Activated CD4-positive, alpha-beta T cell treated with anti-CD3 and anti-CD28 coated beads, Interleukin-2, amount 10 ng/mL, durations not matched to agents 7 days and 5 days (primary cell): ENCODE data around the gene YBX2. TPM values are rescaled to one million over a fixed set of nuclear protein-coding genes. Genes with fewer than 3 reads are reported as not detected.
A peak's percentile ranks its signal among the peaks of the same experiment; 100 is the strongest.
"Not testable (repeated sequence)": the region's sequence is repeated elsewhere in the genome, so short reads cannot be mapped to it uniquely, and the experiment has no call there.

Experiments used
- CTCF ChIA-PET: fragments of 350-600 bp; sonication (Branson Sonifier 250); formaldehyde crosslinking; loops from one replicate; lab custom pipeline; 2021; ENCODE audit warnings: antibody characterized with exemption; lab: Charles Lee
- POLR2A ChIA-PET: fragments of 350-600 bp; sonication (Branson Sonifier 250); formaldehyde crosslinking; loops from one replicate; lab custom pipeline; 2021; ENCODE audit warnings: antibody characterized with exemption; lab: Charles Lee
- DNase-seq: peaks from one replicate; pipeline ENCODE4 v3.0.0-alpha.2; 2020
- H3K27ac Mint-ChIP-seq: one replicate; pipeline ENCODE4 v1.8.0; 2021; ENCODE audit warnings: mild to moderate bottlenecking, moderate library complexity, mixed read lengths
- H3K27me3 Mint-ChIP-seq: one replicate; pipeline ENCODE4 v1.8.0; 2021; ENCODE audit warnings: mixed read lengths
- H3K36me3 Mint-ChIP-seq: one replicate; pipeline ENCODE4 v1.8.0; 2021; ENCODE audit warnings: low read depth, mixed read lengths
- H3K4me1 Mint-ChIP-seq: one replicate; pipeline ENCODE4 v1.8.0; 2021; ENCODE audit warnings: mixed read lengths
- H3K4me3 Mint-ChIP-seq: one replicate; pipeline ENCODE4 v1.8.0; 2021; ENCODE audit warnings: mild to moderate bottlenecking, moderate library complexity, mixed read lengths
- H3K9me3 Mint-ChIP-seq: one replicate; pipeline ENCODE4 v1.8.0; 2021; ENCODE audit warnings: mixed read lengths
- total RNA-seq, 2 experiments: library from RNA; stranded (reverse); gene quantifications; one replicate each; pipeline ENCODE4 v1.2.3, GENCODE V29; 2021

YBX2 gene
- total RNA-seq, 2 experiments from 2014 or later: 0.55 to 0.83 TPM

- H3K9me3 Mint-ChIP-seq: no peaks in the 10 kb centered on the region
- H3K27me3 Mint-ChIP-seq: no peaks in the 10 kb centered on the region
- H3K4me1 Mint-ChIP-seq: peaks cover 40% of the 10 kb centered on the region
- DNase-seq: no peak
- H3K27ac Mint-ChIP-seq: no peak overlapping the region
- POLR2A ChIA-PET: no interaction called here
- peaks cover 30% of the 10 kb centered on the region for H3K36me3 Mint-ChIP-seq
- no peak overlapping the region for H3K4me3 Mint-ChIP-seq
- CTCF ChIA-PET: interaction anchor here (0.6 kb wide), 2 partner anchors 10 to 375 kb away, joined by 3 read pairs; no protein-coding TSS in a partner anchor
Measured at GRCh38 chr17:7246779-7247178, 47.7 kb downstream of the YBX2 start.

DNA sequence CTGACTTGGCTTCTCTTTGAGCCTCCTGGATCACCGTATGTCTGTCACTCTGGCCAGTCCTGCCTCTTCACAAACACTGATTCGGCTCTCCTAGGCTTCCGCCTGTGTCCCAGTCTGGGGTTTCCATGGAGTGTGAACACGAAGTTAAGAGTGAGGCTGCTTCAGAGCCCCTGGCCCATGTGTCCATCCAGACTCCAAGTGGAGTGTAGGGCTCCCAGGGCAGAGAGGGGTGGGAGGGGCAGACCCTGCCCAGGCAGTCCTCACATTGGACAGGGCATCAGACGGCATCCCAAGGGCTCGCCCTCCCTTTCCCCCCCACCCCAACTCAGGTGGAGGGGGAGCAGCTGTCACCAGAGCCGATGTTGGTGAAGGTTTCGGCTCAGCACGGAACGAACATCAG lies 50.6 kb downstream of the YBX2 start:
- DNase-seq, H3K27ac Mint-ChIP-seq, H3K27me3 Mint-ChIP-seq, H3K9me3 Mint-ChIP-seq: not testable (repeated sequence)
- peak overlapping the region; percentile 87 for H3K4me3 Mint-ChIP-seq
- peaks cover 46% of the 10 kb centered on the region for H3K4me1 Mint-ChIP-seq
- peaks cover 50% of the 10 kb centered on the region for H3K36me3 Mint-ChIP-seq
- ChIA-PET POLR2A (interaction anchor here (0.6 kb wide), 1 partner anchor 1051 kb away, joined by 6 read pairs; the partner anchor contains the start of gene SLC25A35), CTCF (interaction anchor here (1.2 kb wide), 1 partner anchor 53 kb away, joined by 3 read pairs; no protein-coding TSS in a partner anchor)

DNA sequence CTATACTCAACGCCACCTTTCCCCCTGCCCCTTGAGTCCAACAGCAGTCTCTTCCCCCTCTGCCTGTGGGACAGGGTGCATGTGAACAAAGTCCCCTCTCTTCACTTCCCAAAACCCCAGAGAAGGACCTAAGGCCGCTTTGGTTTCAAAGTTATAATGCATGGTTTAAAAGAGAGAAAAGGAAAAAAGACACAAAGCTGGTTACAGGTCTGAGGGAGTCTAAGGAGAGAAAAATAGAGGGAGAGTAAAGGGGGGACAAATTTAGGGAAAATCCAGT lies 51.0 kb downstream of the YBX2 start:
- H3K27ac Mint-ChIP-seq: peak overlapping the region; percentile 67
- no peaks in the 10 kb centered on the region for H3K9me3 Mint-ChIP-seq
- peaks cover 53% of the 10 kb centered on the region for H3K36me3 Mint-ChIP-seq
- POLR2A ChIA-PET: interaction anchor here (0.6 kb wide), 1 partner anchor 1052 kb away, joined by 6 read pairs; the partner anchor contains the start of gene SLC25A35
- DNase-seq: no peak
- no peaks in the 10 kb centered on the region for H3K27me3 Mint-ChIP-seq
- H3K4me1 Mint-ChIP-seq: peaks cover 41% of the 10 kb centered on the region
- CTCF ChIA-PET: interaction anchor here (1.2 to 3.2 kb wide), 2 partner anchors 23 to 53 kb away, joined by 3 to 20 read pairs; partner anchors contain the start of genes ACADVL and DLG4
- peak overlapping the region; percentile 87 for H3K4me3 Mint-ChIP-seq

DNA sequence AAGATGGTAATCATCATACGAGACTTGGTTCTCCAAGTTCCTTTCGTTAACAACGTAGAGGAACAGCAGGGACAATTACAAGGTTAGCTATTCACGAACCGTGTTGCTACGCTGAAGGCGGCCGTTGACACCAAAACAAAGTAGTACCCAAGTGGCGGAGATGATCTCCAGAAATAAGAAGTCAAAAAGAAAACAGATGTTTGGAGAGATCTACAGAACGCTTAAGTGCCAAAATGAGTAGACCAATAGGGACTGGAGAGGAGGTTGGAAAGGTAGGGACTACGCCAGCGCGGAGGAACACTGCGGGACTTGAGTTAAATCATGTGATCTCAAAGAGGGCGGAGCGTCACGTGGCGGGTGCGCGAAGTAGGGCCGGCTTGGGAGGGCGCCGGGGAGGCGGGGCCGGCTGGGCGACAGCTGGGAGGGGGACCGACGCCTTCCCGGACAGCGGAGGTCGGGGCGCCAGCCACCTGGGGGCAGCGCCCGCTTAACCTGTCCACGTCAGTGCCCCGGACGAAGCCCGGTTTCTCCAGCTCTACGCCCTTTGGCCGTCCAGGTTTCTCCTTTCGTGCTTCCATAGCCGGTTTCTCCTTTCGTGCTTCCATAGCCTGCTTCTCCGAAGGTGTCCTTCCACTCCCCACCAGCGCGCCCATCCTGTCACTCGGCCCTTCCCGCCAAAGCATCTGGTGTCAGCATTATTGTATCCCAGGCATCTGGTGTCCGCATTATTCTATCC lies 51.6 kb downstream of the YBX2 start:
- DNase-seq: peak; percentile 94
- Mint-ChIP-seq H3K4me1 (peaks cover 42% of the 10 kb centered on the region), H3K27me3 (no peaks in the 10 kb centered on the region), H3K36me3 (peaks cover 53% of the 10 kb centered on the region), H3K9me3 (no peaks in the 10 kb centered on the region), H3K27ac (peak overlapping the region; percentile 93), H3K4me3 (peak overlapping the region; percentile 87)
- ChIA-PET CTCF (interaction anchor here (1.5 to 3.3 kb wide), 4 partner anchors 8 to 194 kb away, joined by 5 to 20 read pairs (median 12); partner anchors contain the start of genes ACADVL, CTDNEP1, DLG4 and ELP5), POLR2A (interaction anchor here (1.0 kb wide), 1 partner anchor 22 kb away, joined by 3 read pairs; no protein-coding TSS in a partner anchor)

DNA sequence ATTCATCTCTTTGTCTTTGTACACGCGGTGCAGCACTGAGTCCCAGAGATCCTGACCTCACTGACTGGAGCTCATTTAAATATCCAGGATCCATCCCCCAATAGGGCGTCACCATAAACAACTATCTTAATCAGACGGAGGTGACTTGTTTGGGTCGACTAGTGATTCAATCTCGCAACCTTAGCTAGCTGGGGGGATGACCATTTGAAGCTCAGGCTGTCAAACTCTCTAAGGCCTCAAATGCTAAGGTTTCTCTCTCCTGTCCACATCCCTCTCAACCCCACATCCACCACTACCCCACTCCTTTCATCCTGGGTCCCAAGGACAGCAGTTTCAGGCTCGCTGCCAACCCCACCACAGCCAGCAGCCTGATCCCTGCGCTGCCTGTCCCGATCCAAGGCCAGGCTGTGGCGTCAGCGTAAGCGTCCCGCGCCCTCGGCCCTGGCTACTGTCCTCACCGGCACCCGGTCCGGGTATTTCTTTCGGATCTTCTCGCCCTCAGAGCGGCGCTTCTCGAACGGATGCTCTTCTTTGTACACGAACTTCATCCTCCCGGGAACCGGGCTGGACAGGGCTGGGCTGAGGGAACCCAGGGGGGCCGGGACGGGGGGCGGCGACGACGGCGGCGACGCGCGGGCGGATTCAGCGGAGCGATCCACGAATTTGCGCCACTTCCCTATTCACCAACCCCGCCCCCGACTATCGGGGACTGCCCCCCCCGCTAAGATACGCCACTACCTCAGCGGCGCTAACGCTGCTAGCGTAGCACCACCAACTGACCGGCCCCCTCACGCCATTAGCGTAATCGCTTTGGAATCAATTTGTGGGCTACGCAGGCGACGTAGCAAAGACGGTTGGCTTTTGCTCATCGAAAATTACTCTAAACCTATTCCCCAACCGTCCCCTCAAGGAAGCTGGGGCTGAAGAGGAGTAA lies 52.4 kb downstream of the YBX2 start, which contains the start of gene GABARAP:
Gene GABARAP, minus strand, starts transcription at position 667 of the 934 bp plus-strand sequence. Its CDS starts 119 bp downstream, at position 548.
- Mint-ChIP-seq H3K4me3 (peak within 1 kb of the TSS; percentile 87), H3K4me1 (peaks cover 48% of the 10 kb centered on the region), H3K9me3 (no peaks in the 10 kb centered on the region), H3K27ac (peak within 1 kb of the TSS; percentile 93), H3K27me3 (no peaks in the 10 kb centered on the region), H3K36me3 (peaks cover 54% of the 10 kb centered on the region)
- ChIA-PET CTCF (interaction anchor here (0.5 to 3.3 kb wide), 7 partner anchors 9 to 1872 kb away, joined by 3 to 20 read pairs (median 5); partner anchors contain the start of genes ACADVL, CTDNEP1, DLG4 and ELP5), POLR2A (interaction anchor here (1.0 kb wide), 1 partner anchor 21 kb away, joined by 3 read pairs; no protein-coding TSS in a partner anchor)
- DNase-seq: peak; percentile 93

- H3K4me1 Mint-ChIP-seq: peaks cover 52% of the 10 kb centered on the region
- ChIA-PET POLR2A (no interaction called here), CTCF (interaction anchor here (0.5 to 3.3 kb wide), 6 partner anchors 10 to 1873 kb away, joined by 3 to 20 read pairs (median 7); partner anchors contain the start of genes ACADVL, CTDNEP1, DLG4 and ELP5)
- H3K27ac Mint-ChIP-seq: peak overlapping the region; percentile 93
- H3K36me3 Mint-ChIP-seq: peaks cover 54% of the 10 kb centered on the region
- DNase-seq: no peak
- H3K4me3 Mint-ChIP-seq: peak overlapping the region; percentile 87
- H3K9me3 Mint-ChIP-seq: no peaks in the 10 kb centered on the region
- no peaks in the 10 kb centered on the region for H3K27me3 Mint-ChIP-seq
Measured at GRCh38 chr17:7241090-7241733, 53.2 kb downstream of the YBX2 start.

DNA sequence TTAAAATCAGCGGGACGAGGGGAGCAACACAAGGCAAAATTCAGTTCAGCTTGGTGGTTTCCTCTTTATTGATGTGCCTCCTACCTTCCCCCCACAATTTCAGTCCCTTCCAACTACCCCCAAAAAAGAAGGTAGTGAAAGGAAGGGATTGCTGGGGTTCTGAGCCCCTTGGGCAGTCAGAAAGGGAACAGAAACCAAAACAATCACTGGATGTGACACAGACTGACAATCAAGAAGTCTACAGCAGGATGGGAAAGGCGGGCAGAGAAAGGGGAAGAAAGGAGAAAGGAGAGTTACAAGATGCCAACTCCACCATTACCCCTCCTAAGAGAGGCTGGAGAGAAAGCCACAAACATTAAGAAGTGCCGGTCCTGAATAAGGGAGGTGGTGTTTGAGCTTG lies 54.1 kb downstream of the YBX2 start:
- H3K36me3 Mint-ChIP-seq: peaks cover 56% of the 10 kb centered on the region
- DNase-seq: no peak
- ChIA-PET POLR2A (interaction anchor here (0.6 kb wide), 1 partner anchor 72 kb away, joined by 3 read pairs; no protein-coding TSS in a partner anchor), CTCF (interaction anchor here (1.2 to 3.3 kb wide), 4 partner anchors 11 to 56 kb away, joined by 3 to 20 read pairs (median 12); partner anchors contain the start of genes ACADVL, CTDNEP1, DLG4 and ELP5)
- H3K27me3 Mint-ChIP-seq: no peaks in the 10 kb centered on the region
- peak overlapping the region; percentile 87 for H3K4me3 Mint-ChIP-seq
- H3K27ac Mint-ChIP-seq: peak overlapping the region; percentile 93
- peaks cover 60% of the 10 kb centered on the region for H3K4me1 Mint-ChIP-seq
- no peaks in the 10 kb centered on the region for H3K9me3 Mint-ChIP-seq

DNA sequence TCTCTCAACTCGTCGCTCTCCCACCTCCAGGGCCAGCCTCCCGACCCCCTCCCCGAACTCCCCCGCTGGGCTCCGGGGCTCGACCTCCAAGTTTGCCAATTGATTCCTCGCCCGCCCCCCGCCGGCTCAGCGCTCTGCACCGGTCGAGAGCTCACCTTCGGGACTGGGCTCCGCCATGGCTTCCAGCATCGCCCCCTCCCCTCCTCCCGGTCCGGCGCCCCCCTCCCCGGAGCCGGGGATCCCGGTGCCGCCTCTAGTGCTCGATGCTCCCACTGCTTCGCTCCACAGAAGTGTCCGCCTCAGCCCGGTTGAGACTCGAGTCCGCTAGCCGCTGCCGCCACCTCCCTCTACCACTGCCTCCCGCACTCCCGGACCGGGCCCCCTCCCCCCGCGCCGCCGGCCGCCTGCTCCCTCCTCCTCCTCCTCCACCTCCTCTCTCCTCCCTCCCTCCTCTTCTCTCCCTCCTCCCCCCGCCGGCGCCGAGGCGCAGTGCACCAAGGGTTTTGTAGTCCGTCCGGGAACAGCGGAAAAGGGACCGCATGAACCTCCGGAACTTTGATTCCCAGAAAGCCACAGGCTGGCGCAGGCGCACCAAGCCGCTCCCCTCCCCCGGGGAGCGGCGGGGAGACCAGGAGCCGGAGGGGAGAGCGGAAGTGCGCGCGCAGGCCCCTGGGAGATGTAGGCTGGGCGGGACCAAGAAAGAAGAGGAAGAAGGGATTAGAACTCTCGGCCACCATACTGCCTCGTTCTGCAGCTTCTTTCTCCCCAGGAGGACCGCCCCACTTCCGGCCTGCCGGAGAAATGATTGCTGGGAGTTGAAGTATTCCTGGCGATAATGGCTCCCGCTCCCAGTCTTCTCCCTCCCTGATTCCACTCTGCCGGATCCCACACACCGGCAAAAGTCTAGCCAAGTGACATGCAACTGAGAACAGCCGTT lies 55.1 kb downstream of the YBX2 start, which contains the start of gene PHF23:
Gene PHF23, minus strand, starts transcription at position 367 of the 937 bp plus-strand sequence. Its CDS starts 178 bp downstream, at position 189.
- Mint-ChIP-seq H3K9me3 (no peaks in the 10 kb centered on the region), H3K4me3 (peak within 1 kb of the TSS; percentile 87), H3K36me3 (peaks cover 58% of the 10 kb centered on the region), H3K27ac (peak within 1 kb of the TSS; percentile 93), H3K4me1 (peaks cover 68% of the 10 kb centered on the region), H3K27me3 (no peaks in the 10 kb centered on the region)
- ChIA-PET POLR2A (interaction anchor here (0.6 kb wide), 1 partner anchor 272 kb away, joined by 3 read pairs; no protein-coding TSS in a partner anchor), CTCF (interaction anchor here (1.0 to 3.3 kb wide), 8 partner anchors 11 to 218 kb away, joined by 3 to 16 read pairs (median 4); partner anchors contain the start of genes ACADVL and DLG4)
- DNase-seq: peak; percentile 98

DNA sequence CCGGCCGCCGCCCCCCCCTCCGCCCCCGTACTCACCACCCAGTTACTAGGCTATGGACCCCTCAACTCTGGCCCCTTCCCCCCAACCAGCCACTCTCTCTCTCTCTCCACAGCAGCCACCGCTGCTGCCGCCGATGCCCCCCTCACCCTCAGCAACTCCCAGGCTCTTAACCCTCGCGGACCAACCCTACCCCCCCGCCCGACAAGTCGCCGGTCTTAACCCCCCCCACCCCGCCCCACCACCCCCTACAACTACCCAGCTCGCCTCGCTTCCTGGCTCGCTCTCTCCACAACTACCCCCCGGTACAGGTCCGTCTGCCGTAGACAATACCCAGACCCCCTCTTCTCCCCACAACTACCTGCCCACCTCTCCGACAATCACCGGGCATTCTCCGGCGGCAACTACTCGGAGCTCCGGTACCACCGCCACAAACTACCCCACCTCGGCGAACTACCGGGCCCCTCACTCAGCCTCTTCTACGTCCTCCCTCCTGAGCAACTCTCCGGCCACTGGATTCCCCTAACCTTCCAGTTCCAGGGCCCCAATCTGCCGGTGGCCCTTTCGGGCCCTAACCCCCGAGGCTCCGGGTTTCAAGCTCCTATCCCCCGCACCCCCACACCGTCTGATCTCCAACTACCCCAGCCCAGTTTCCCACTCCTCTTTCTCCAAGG lies 55.9 kb downstream of the YBX2 start:
- peaks cover 54% of the 10 kb centered on the region for H3K36me3 Mint-ChIP-seq
- H3K27ac Mint-ChIP-seq: peak overlapping the region; percentile 93
- H3K4me3 Mint-ChIP-seq: peak overlapping the region; percentile 87
- POLR2A ChIA-PET: interaction anchor here (0.6 to 0.8 kb wide), 2 partner anchors 19 to 272 kb away, joined by 3 read pairs; partner anchors contain the start of gene DLG4
- no peaks in the 10 kb centered on the region for H3K27me3 Mint-ChIP-seq
- no peak for DNase-seq
- H3K9me3 Mint-ChIP-seq: no peaks in the 10 kb centered on the region
- CTCF ChIA-PET: interaction anchor here (0.6 to 2.6 kb wide), 8 partner anchors 11 to 217 kb away, joined by 3 to 16 read pairs (median 3); partner anchors contain the start of genes ACADVL and DLG4
- peaks cover 68% of the 10 kb centered on the region for H3K4me1 Mint-ChIP-seq
